HCT116 (cell line): ENCODE results near the gene ADGRA1. TPM values are rescaled to one million over a fixed set of nuclear protein-coding genes. Genes with fewer than 3 reads are reported as not detected.

Experiments used
- ATAC-seq: fragments of 200-7000 bp; cut with Tn5 transposase; 2 replicates; pipeline ENCODE4 v1.9.1; 2020; ENCODE audit warnings: mild to moderate bottlenecking, moderate library complexity
- BruUV-seq: library from RNA; stranded (reverse); fragments of 400-500 nt; replicated peaks from 2 replicates; lab custom pipeline; 2021; lab: Mats Ljungman, UMichigan
- CTCF ChIA-PET: fragments of 300-600 bp; sonication (Branson Sonifier 250); formaldehyde crosslinking; loops from one replicate; lab custom pipeline; 2021; ENCODE audit warnings: antibody characterized with exemption; lab: Charles Lee
- POLR2A ChIA-PET: fragments of 300-600, 350-600 bp; sonication (Branson Sonifier 250); formaldehyde crosslinking; loops from one replicate; lab custom pipeline; 2021; ENCODE audit warnings: antibody characterized with exemption; lab: Charles Lee
- RAD21 ChIA-PET, 2 experiments: fragments of 300-600 bp; sonication (Branson Sonifier 250); formaldehyde crosslinking; loops; one replicate each; lab custom pipeline; 2023; ENCODE audit warnings: low total read pairs in 2 of 2; ENCODE audit not compliant: uncharacterized antibody in 2 of 2, unreplicated experiment in 2 of 2, low non-redundant PET in 1 of 2; lab: Charles Lee
- DNase-seq: peaks from one replicate; pipeline ENCODE4 v3.0.0-alpha.2; 2010; ENCODE audit warnings: low read depth, low spot score
- H2AFZ ChIP-seq: fragments of 200-600 bp; shearing (Covaris generic), sonication (generic); 2 replicates; pipeline ENCODE4 v1.6.1; 2017; ENCODE audit warnings: low read depth, mixed run types, mixed read lengths, antibody characterized with exemption, low read length; ENCODE audit not compliant: poor library complexity, severe bottlenecking
- H3K27ac ChIP-seq: 2 replicates; pipeline ENCODE4 v1.5.1; 2012; ENCODE audit warnings: low read depth, low read length
- H3K27me3 ChIP-seq: fragments of 200-600 bp; sonication (generic); 2 replicates; pipeline ENCODE4 v1.6.1; 2016; ENCODE audit warnings: mixed run types, low read length, mixed read lengths; ENCODE audit not compliant: insufficient read depth
- H3K36me3 ChIP-seq, 2 experiments: fragments of 200-500 bp in 1 of 2; fragments of 200-600 bp in 1 of 2; sonication (Bioruptor generic) in 1 of 2; sonication (generic) in 1 of 2; 2 replicates each; pipeline versions ENCODE4 v1.5.1 to v1.6.1; 2014 to 2016; ENCODE audit warnings: low read length in 2 of 2, inconsistent platforms in 1 of 2, mixed read lengths in 1 of 2, mixed run types in 1 of 2; ENCODE audit not compliant: insufficient read depth in 2 of 2, control insufficient read depth in 1 of 2
- H3K4me1 ChIP-seq, 2 experiments: fragments of 200-600 bp in 1 of 2; sonication (generic) in 1 of 2; 2 replicates each; pipeline versions ENCODE4 v1.5.1 to v1.6.1; 2012 to 2017; ENCODE audit warnings: low read length in 2 of 2, inconsistent platforms in 1 of 2, mild to moderate bottlenecking in 1 of 2, mixed read lengths in 1 of 2, mixed run types in 1 of 2, moderate library complexity in 1 of 2; ENCODE audit not compliant: insufficient read depth in 2 of 2, control insufficient read depth in 1 of 2
- H3K4me2 ChIP-seq: fragments of 200-600 bp; sonication (generic); 2 replicates; pipeline ENCODE4 v1.6.1; 2017; ENCODE audit warnings: mixed run types, low read length, mixed read lengths
- H3K4me3 ChIP-seq, 2 experiments: fragments of 200-600 bp in 1 of 2; sonication (generic) in 1 of 2; replicated peaks in 1 of 2; 2 replicates each; pipeline ENCODE4 v1.5.1; 2011 to 2016; ENCODE audit warnings: low read length in 2 of 2, control low read depth in 1 of 2, low read depth in 1 of 2, mild to moderate bottlenecking in 1 of 2, mixed read lengths in 1 of 2, mixed run types in 1 of 2
- H3K79me2 ChIP-seq: fragments of 200-600 bp; sonication (generic); 2 replicates; pipeline ENCODE4 v1.6.1; 2017; ENCODE audit warnings: mild to moderate bottlenecking, mixed run types, low read length, moderate library complexity, mixed read lengths; ENCODE audit not compliant: insufficient read depth
- H3K9ac ChIP-seq: fragments of 200-600 bp; sonication (generic); 2 replicates; pipeline ENCODE4 v1.6.1; 2016; ENCODE audit warnings: low read length, mixed read lengths
- H3K9me2 ChIP-seq: fragments of 200-600 bp; sonication (generic), shearing (Covaris generic); 2 replicates; pipeline ENCODE4 v1.6.1; 2017; ENCODE audit warnings: mixed run types, mild to moderate bottlenecking, moderate library complexity; ENCODE audit not compliant: insufficient read depth
- H3K9me3 ChIP-seq, 2 experiments: fragments of 200-500 bp in 1 of 2; fragments of 200-600 bp in 1 of 2; sonication (Bioruptor generic) in 1 of 2; sonication (generic) in 1 of 2; 2 replicates each; pipeline ENCODE4 v1.6.1; 2014 to 2017; ENCODE audit warnings: low read length in 2 of 2, mixed read lengths in 2 of 2, inconsistent platforms in 1 of 2, low read depth in 1 of 2, mild to moderate bottlenecking in 1 of 2, mixed run types in 1 of 2, moderate library complexity in 1 of 2; ENCODE audit not compliant: control insufficient read depth in 1 of 2, insufficient read depth in 1 of 2
- H4K20me1 ChIP-seq: fragments of 200-600 bp; sonication (generic), shearing (Covaris generic); 2 replicates; pipeline ENCODE4 v1.6.1; 2017; ENCODE audit warnings: mixed run types, mild to moderate bottlenecking, moderate library complexity; ENCODE audit not compliant: insufficient read depth
- CEBPB ChIP-seq: IDR thresholded peaks from 2 replicates; pipeline ENCODE4 v1.6.1; 2012; ENCODE audit warnings: low read depth
- EZH2 ChIP-seq: fragments of 200-600 bp; sonication (generic); IDR thresholded peaks from 2 replicates; pipeline ENCODE4 v1.6.1; 2017; ENCODE audit warnings: antibody characterized with exemption, mixed run types
- FOSL1 ChIP-seq: IDR thresholded peaks from 2 replicates; pipeline ENCODE4 v1.6.1; 2012; ENCODE audit warnings: low read depth
- REST ChIP-seq: IDR thresholded peaks from 2 replicates; pipeline ENCODE4 v1.6.1; 2012; ENCODE audit warnings: low read depth
- SP1 ChIP-seq: IDR thresholded peaks from 2 replicates; pipeline ENCODE4 v1.6.1; 2012; ENCODE audit warnings: low read depth
- ZNF274 ChIP-seq: fragments of 200-500 bp; sonication (Bioruptor generic); IDR thresholded peaks from 2 replicates; pipeline ENCODE4 v1.6.1; 2014; ENCODE audit warnings: mild to moderate bottlenecking, low read depth, low read length, inconsistent platforms
- intact Hi-C: fragments of 100-400 bp; cut with micrococcal nuclease; formaldehyde crosslinking; loops from 2 replicates; pipeline ENCODE4 v1.10.0; 2022
- total RNA-seq: library from RNA; stranded (reverse); gene quantifications from one replicate; pipeline ENCODE4 v1.2.1, GENCODE V29; 2021; ENCODE audit not compliant: unreplicated experiment

ADGRA1 gene
- total RNA-seq, 1 experiment from 2014 or later = not detected

- RAD21 ChIA-PET = no interaction called here
- no peaks in the 10 kb centered on the region for H3K36me3 ChIP-seq
- DNase-seq (no peak), ATAC-seq (no peak)
- intact Hi-C loops = no loop called here
- no peak overlapping the region for H3K27ac ChIP-seq
- no peak overlapping the region for H3K4me3 ChIP-seq
- H3K9ac ChIP-seq = no peak overlapping the region
- H2AFZ ChIP-seq = no peak overlapping the region
- BruUV-seq = no TSS peak
- no peak overlapping the region for H3K4me2 ChIP-seq
- POLR2A ChIA-PET = no interaction called here
- no peaks in the 10 kb centered on the region for H3K79me2 ChIP-seq
- H3K27me3 ChIP-seq = no peaks in the 10 kb centered on the region
- CTCF ChIA-PET = no interaction called here
- H4K20me1 ChIP-seq = no peaks in the 10 kb centered on the region
- TF ChIP-seq FOSL1 = no peak
- TF ChIP-seq ZNF274 = no peak
- TF ChIP-seq REST = no peak
- no peak for TF ChIP-seq CEBPB
- no peak for TF ChIP-seq EZH2
- TF ChIP-seq SP1 = no peak
- TF ChIP-seq, all 23 proteins: peak for 0
- peaks cover 13 to 29% of the 10 kb centered on the region in 2 experiments for H3K4me1 ChIP-seq
- H3K9me2 ChIP-seq = no peaks in the 10 kb centered on the region
- H3K9me3 ChIP-seq = no peaks in the 10 kb centered on the region
Observed at GRCh38 chr10:133141144-133141957, 53.6 kb downstream of the ADGRA1 start.
